Measurements from ENCODE around the gene ANO1. TPM values are rescaled to one million over a fixed set of nuclear protein-coding genes. Genes with fewer than 3 reads are reported as not detected.

The ANO1 gene
- total RNA-seq, 1 experiment from 2014 or later = 41.7 TPM

DNA sequence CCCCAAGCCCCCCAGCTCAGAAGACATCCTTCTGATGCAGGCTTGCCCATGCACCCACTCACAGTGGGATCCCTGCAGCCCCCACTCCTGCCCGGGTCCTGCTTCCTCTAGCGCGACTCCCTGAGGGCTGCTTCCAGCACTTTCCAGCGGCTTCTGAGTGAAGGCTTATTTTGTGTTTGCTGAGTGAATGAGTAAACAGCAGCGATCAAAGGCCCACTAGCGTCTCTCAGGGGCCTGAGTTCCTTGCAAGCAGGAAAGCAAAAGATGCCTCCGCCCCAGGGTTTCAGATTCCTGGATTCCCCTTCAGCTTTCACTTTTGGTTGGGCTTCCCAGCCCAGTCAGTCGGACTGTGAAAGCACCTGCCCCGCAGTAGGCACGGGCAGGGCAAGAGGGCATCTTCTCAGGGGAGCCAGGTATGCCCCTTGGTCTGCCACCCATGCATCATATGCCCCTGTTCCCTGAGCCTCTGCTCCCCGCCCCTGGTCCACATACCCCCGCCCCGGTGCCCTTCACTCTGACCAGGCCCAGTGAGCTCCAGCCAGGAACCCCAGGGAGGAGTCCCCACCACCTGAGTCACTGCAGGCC is 134.2 kb downstream of the ANO1 start:
- no peaks in the 10 kb centered on the region for H3K9me2 ChIP-seq (ENCODE audit: insufficient read depth)
- H3K79me2 ChIP-seq (ENCODE audit: insufficient read depth, low read length) = peaks cover 3% of the 10 kb centered on the region; the same call in 1 of the 2 replicates
- no peak for ATAC-seq
- ChIA-PET POLR2A (no interaction called here), RAD21 (ENCODE audit: low non-redundant PET in 1 of 2, low total read pairs in 2 of 2, uncharacterized antibody in 2 of 2, unreplicated experiment in 2 of 2) (no interaction called here), CTCF (no interaction called here)
- H3K4me1 ChIP-seq (ENCODE audit: control insufficient read depth in 1 of 2, insufficient read depth in 2 of 2, low read length in 2 of 2) = no peaks in the 10 kb centered on the region
- H3K27ac ChIP-seq (ENCODE audit: low read depth, low read length) = no peak overlapping the region
- no peak overlapping the region for H2AFZ ChIP-seq (ENCODE audit: low read depth, low read length, poor library complexity, severe bottlenecking)
- peaks cover 0 to 5% of the 10 kb centered on the region in 2 experiments; a peak in 2 of 4 replicates for H3K36me3 ChIP-seq (ENCODE audit: control insufficient read depth in 1 of 2, insufficient read depth in 2 of 2, low read length in 2 of 2)
- no peak overlapping the region for H3K4me2 ChIP-seq (ENCODE audit: low read length)
- no peaks in the 10 kb centered on the region for H3K9me3 ChIP-seq (ENCODE audit: control insufficient read depth in 1 of 2, insufficient read depth in 1 of 2, low read depth in 1 of 2, low read length in 2 of 2)
- no TSS peak for BruUV-seq (replicated peaks)
- no peak for DNase-seq (ENCODE audit: low read depth, low spot score)
- H3K4me3 ChIP-seq (replicated peaks in 1 of 2; ENCODE audit: low read depth in 1 of 2, low read length in 2 of 2) = no peak overlapping the region
- intact Hi-C loops (cut with micrococcal nuclease) = no loop called here
- no peaks in the 10 kb centered on the region for H3K27me3 ChIP-seq (ENCODE audit: insufficient read depth, low read length)
- TF ChIP-seq YY1 (IDR thresholded peaks at IDR 0.05; ENCODE audit: extremely low read depth, insufficient replicate concordance, low read depth, low read length) = no peak
- no peak for TF ChIP-seq EZH2 (IDR thresholded peaks at IDR 0.05)
- TF ChIP-seq CEBPB (IDR thresholded peaks at IDR 0.05; ENCODE audit: low read depth) = no peak
- TF ChIP-seq, protein P1, sequence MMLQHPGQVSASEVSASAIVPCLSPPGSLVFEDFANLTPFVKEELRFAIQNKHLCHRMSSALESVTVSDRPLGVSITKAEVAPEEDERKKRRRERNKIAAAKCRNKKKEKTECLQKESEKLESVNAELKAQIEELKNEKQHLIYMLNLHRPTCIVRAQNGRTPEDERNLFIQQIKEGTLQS (IDR thresholded peaks at IDR 0.05) = no peak
- TF ChIP-seq FOSL1 (IDR thresholded peaks at IDR 0.05; ENCODE audit: low read depth) = no peak
- no peak for TF ChIP-seq TCF7L2 (IDR thresholded peaks at IDR 0.05; ENCODE audit: borderline replicate concordance, extremely low read depth, insufficient read depth, insufficient read length)
- TF ChIP-seq, protein P2, sequence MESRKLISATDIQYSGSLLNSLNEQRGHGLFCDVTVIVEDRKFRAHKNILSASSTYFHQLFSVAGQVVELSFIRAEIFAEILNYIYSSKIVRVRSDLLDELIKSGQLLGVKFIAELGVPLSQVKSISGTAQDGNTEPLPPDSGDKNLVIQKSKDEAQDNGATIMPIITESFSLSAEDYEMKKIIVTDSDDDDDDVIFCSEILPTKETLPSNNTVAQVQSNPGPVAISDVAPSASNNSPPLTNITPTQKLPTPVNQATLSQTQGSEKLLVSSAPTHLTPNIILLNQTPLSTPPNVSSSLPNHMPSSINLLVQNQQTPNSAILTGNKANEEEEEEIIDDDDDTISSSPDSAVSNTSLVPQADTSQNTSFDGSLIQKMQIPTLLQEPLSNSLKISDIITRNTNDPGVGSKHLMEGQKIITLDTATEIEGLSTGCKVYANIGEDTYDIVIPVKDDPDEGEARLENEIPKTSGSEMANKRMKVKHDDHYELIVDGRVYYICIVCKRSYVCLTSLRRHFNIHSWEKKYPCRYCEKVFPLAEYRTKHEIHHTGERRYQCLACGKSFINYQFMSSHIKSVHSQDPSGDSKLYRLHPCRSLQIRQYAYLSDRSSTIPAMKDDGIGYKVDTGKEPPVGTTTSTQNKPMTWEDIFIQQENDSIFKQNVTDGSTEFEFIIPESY (IDR thresholded peaks at IDR 0.05; ENCODE audit: extremely low read depth, insufficient replicate concordance, low read length) = no peak
- TF ChIP-seq POLR2A (IDR thresholded peaks at IDR 0.05; ENCODE audit: borderline replicate concordance, extremely low read depth, insufficient read depth, insufficient read length) = no peak
- no peak for TF ChIP-seq ELF1 (IDR thresholded peaks at IDR 0.05; ENCODE audit: borderline replicate concordance, low read depth)
- no peak for TF ChIP-seq JUND (IDR thresholded peaks at IDR 0.05)
- TF ChIP-seq SP1 (IDR thresholded peaks at IDR 0.05; ENCODE audit: low read depth) = no peak
- TF ChIP-seq, protein P3, sequence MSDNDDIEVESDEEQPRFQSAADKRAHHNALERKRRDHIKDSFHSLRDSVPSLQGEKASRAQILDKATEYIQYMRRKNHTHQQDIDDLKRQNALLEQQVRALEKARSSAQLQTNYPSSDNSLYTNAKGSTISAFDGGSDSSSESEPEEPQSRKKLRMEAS (IDR thresholded peaks at IDR 0.05) = no peak
- TF ChIP-seq, protein P4, sequence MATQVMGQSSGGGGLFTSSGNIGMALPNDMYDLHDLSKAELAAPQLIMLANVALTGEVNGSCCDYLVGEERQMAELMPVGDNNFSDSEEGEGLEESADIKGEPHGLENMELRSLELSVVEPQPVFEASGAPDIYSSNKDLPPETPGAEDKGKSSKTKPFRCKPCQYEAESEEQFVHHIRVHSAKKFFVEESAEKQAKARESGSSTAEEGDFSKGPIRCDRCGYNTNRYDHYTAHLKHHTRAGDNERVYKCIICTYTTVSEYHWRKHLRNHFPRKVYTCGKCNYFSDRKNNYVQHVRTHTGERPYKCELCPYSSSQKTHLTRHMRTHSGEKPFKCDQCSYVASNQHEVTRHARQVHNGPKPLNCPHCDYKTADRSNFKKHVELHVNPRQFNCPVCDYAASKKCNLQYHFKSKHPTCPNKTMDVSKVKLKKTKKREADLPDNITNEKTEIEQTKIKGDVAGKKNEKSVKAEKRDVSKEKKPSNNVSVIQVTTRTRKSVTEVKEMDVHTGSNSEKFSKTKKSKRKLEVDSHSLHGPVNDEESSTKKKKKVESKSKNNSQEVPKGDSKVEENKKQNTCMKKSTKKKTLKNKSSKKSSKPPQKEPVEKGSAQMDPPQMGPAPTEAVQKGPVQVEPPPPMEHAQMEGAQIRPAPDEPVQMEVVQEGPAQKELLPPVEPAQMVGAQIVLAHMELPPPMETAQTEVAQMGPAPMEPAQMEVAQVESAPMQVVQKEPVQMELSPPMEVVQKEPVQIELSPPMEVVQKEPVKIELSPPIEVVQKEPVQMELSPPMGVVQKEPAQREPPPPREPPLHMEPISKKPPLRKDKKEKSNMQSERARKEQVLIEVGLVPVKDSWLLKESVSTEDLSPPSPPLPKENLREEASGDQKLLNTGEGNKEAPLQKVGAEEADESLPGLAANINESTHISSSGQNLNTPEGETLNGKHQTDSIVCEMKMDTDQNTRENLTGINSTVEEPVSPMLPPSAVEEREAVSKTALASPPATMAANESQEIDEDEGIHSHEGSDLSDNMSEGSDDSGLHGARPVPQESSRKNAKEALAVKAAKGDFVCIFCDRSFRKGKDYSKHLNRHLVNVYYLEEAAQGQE (IDR thresholded peaks at IDR 0.05; ENCODE audit: low read depth) = no peak
- no peak for TF ChIP-seq EZH2phosphoT487 (IDR thresholded peaks at IDR 0.05; ENCODE audit: borderline replicate concordance)
- no peak for TF ChIP-seq POLR2AphosphoS5 (IDR thresholded peaks at IDR 0.05; ENCODE audit: low read depth, low read length)
- no peak for TF ChIP-seq EGR1 (IDR thresholded peaks at IDR 0.05; ENCODE audit: low read depth)
- no peak for TF ChIP-seq ZFX (IDR thresholded peaks at IDR 0.05)
- TF ChIP-seq, protein P5, sequence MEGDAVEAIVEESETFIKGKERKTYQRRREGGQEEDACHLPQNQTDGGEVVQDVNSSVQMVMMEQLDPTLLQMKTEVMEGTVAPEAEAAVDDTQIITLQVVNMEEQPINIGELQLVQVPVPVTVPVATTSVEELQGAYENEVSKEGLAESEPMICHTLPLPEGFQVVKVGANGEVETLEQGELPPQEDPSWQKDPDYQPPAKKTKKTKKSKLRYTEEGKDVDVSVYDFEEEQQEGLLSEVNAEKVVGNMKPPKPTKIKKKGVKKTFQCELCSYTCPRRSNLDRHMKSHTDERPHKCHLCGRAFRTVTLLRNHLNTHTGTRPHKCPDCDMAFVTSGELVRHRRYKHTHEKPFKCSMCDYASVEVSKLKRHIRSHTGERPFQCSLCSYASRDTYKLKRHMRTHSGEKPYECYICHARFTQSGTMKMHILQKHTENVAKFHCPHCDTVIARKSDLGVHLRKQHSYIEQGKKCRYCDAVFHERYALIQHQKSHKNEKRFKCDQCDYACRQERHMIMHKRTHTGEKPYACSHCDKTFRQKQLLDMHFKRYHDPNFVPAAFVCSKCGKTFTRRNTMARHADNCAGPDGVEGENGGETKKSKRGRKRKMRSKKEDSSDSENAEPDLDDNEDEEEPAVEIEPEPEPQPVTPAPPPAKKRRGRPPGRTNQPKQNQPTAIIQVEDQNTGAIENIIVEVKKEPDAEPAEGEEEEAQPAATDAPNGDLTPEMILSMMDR (IDR thresholded peaks at IDR 0.05 in 2 of 3, conservative IDR thresholded peaks at IDR 0.05 in 1 of 3; ENCODE audit: borderline replicate concordance in 1 of 3, insufficient read depth in 1 of 3, low read depth in 2 of 3, low read length in 2 of 3) = no peak
- TF ChIP-seq CBX3 (IDR thresholded peaks at IDR 0.05; ENCODE audit: low read depth) = no peak
- H3K9ac ChIP-seq (ENCODE audit: low read length) = no peak overlapping the region
- no peaks in the 10 kb centered on the region for H4K20me1 ChIP-seq (ENCODE audit: insufficient read depth)

Data from HCT116 (cell line).